Neural progenitor cell (in vitro differentiated cells): Measurements from ENCODE around the gene SGCD. TPM values are rescaled to one million over a fixed set of nuclear protein-coding genes. Genes with fewer than 3 reads are reported as not detected.

Source experiments
- DNase-seq: peaks from one replicate; pipeline ENCODE4 v3.0.0-alpha.2; 2016; ENCODE audit warnings: low spot score
- H2AFZ ChIP-seq: fragments of 200-600 bp; sonication (generic); replicated peaks from 2 replicates; pipeline ENCODE4 v1.6.1; 2016; ENCODE audit warnings: antibody characterized with exemption
- H3F3A ChIP-seq: fragments of 200-600 bp; sonication (generic); 2 replicates; pipeline ENCODE4 v1.6.1; 2016; ENCODE audit warnings: antibody characterized with exemption, low read depth
- H3K27ac ChIP-seq: fragments of 200-600 bp; sonication (generic); 2 replicates; pipeline ENCODE4 v1.5.1; 2016; ENCODE audit warnings: mild to moderate bottlenecking
- H3K27me3 ChIP-seq: fragments of 200-600 bp; sonication (generic); 2 replicates; pipeline ENCODE4 v1.6.1; 2016; ENCODE audit warnings: mild to moderate bottlenecking, moderate library complexity
- H3K36me3 ChIP-seq: fragments of 200-600 bp; sonication (generic); 2 replicates; pipeline ENCODE4 v1.5.1; 2016
- H3K4me1 ChIP-seq: fragments of 200-600 bp; sonication (generic); 2 replicates; pipeline ENCODE4 v1.6.1; 2016; ENCODE audit warnings: mixed run types
- H3K4me2 ChIP-seq: fragments of 200-600 bp; sonication (generic); 2 replicates; pipeline ENCODE4 v1.6.1; 2016
- H3K4me3 ChIP-seq: fragments of 200-600 bp; sonication (generic); 2 replicates; pipeline ENCODE4 v1.5.1; 2016
- H3K79me2 ChIP-seq: fragments of 200-600 bp; sonication (generic); 2 replicates; pipeline ENCODE4 v1.6.1; 2016; ENCODE audit warnings: low read depth
- H3K9ac ChIP-seq: fragments of 200-600 bp; sonication (generic); 2 replicates; pipeline ENCODE4 v1.6.1; 2016
- H3K9me3 ChIP-seq: fragments of 200-600 bp; sonication (generic); 2 replicates; pipeline ENCODE4 v1.5.1; 2016; ENCODE audit warnings: low read depth
- H4K20me1 ChIP-seq: fragments of 200-600 bp; sonication (generic); 2 replicates; pipeline ENCODE4 v1.6.1; 2016; ENCODE audit warnings: low read depth
- H3K27ac Mint-ChIP-seq: 3 replicates; pipeline ENCODE4 v1.8.0; 2021; ENCODE audit warnings: mixed read lengths
- H3K27me3 Mint-ChIP-seq: 2 replicates; pipeline ENCODE4 v1.8.0; 2022; ENCODE audit warnings: low read depth, mild to moderate bottlenecking, inconsistent platforms, moderate library complexity, mixed read lengths; ENCODE audit not compliant: insufficient read depth
- H3K36me3 Mint-ChIP-seq: 3 replicates; pipeline ENCODE4 v1.8.0; 2021; ENCODE audit warnings: mixed read lengths
- H3K4me1 Mint-ChIP-seq: 3 replicates; pipeline ENCODE4 v1.8.0; 2021; ENCODE audit warnings: mixed read lengths
- H3K4me3 Mint-ChIP-seq: 3 replicates; pipeline ENCODE4 v1.8.0; 2021; ENCODE audit warnings: mild to moderate bottlenecking, moderate library complexity, mixed read lengths
- H3K9me3 Mint-ChIP-seq: 3 replicates; pipeline ENCODE4 v1.8.0; 2020; ENCODE audit warnings: mixed read lengths
- EZH2 ChIP-seq: fragments of 200-600 bp; sonication (generic); IDR thresholded peaks from 2 replicates; pipeline ENCODE4 v1.6.1; 2017; ENCODE audit warnings: antibody characterized with exemption, mild to moderate bottlenecking, moderate library complexity
- EZH2phosphoT487 ChIP-seq: fragments of 200-600 bp; sonication (generic); IDR thresholded peaks from 2 replicates; pipeline ENCODE4 v1.6.1; 2017; ENCODE audit warnings: antibody characterized with exemption
- total RNA-seq: library from RNA; depleted of rRNA; stranded (reverse); fragments of >200 nt; gene quantifications from 2 replicates; pipeline ENCODE4 v1.2.3, GENCODE V29; 2015; ENCODE audit warnings: low replicate concordance
- TF ChIP-seq, protein P1 (sequence below): fragments of 200-600 bp; sonication (generic); IDR thresholded peaks from 2 replicates; pipeline ENCODE4 v1.5.1; 2017; ENCODE audit warnings: antibody characterized with exemption, mild to moderate bottlenecking

SGCD gene
- total RNA-seq, 1 donor from 2014 or later, result not detected

- no peaks in the 10 kb centered on the region for H3K9me3 ChIP-seq
- no peaks in the 10 kb centered on the region for H3K27me3 ChIP-seq
- H3K4me3 Mint-ChIP-seq, result no peak overlapping the region
- no peak overlapping the region for H3K27ac Mint-ChIP-seq
- H4K20me1 ChIP-seq, result no peaks in the 10 kb centered on the region
- H2AFZ ChIP-seq, result no peak overlapping the region
- no peak overlapping the region for H3K4me3 ChIP-seq
- no peak for TF ChIP-seq EZH2phosphoT487
- H3K4me1 Mint-ChIP-seq, result peaks cover 11% of the 10 kb centered on the region
- H3K79me2 ChIP-seq, result no peaks in the 10 kb centered on the region
- H3K4me2 ChIP-seq, result no peak overlapping the region
- H3K9me3 Mint-ChIP-seq, result no peaks in the 10 kb centered on the region
- H3K27ac ChIP-seq, result no peak overlapping the region
- DNase-seq, result no peak
- no peaks in the 10 kb centered on the region for H3K27me3 Mint-ChIP-seq
- peaks cover 4% of the 10 kb centered on the region for H3K4me1 ChIP-seq
- H3K36me3 ChIP-seq, result no peaks in the 10 kb centered on the region
- no peaks in the 10 kb centered on the region for H3K36me3 Mint-ChIP-seq
- H3F3A ChIP-seq, result no peaks in the 10 kb centered on the region
- no peak overlapping the region for H3K9ac ChIP-seq
Measured at GRCh38 chr5:156641686-156642085, 314.7 kb downstream of the SGCD start.

GRCh38 chr5:156647034-156647451 is 320.1 kb downstream of the SGCD start:
- H3K4me1 ChIP-seq, result peaks cover 12% of the 10 kb centered on the region
- no peak overlapping the region for H3K9ac ChIP-seq
- no peaks in the 10 kb centered on the region for H3F3A ChIP-seq
- Mint-ChIP-seq H3K27ac (peak overlapping the region; percentile 86), H3K4me3 (no peak overlapping the region), H3K27me3 (no peaks in the 10 kb centered on the region), H3K9me3 (no peaks in the 10 kb centered on the region), H3K36me3 (no peaks in the 10 kb centered on the region), H3K4me1 (peaks cover 23% of the 10 kb centered on the region)
- H3K79me2 ChIP-seq, result no peaks in the 10 kb centered on the region
- H4K20me1 ChIP-seq, result no peaks in the 10 kb centered on the region
- no peak overlapping the region for H3K4me3 ChIP-seq
- H3K36me3 ChIP-seq, result no peaks in the 10 kb centered on the region
- H3K27ac ChIP-seq, result no peak overlapping the region
- H2AFZ ChIP-seq, result no peak overlapping the region
- no peak overlapping the region for H3K4me2 ChIP-seq
- peak; percentile 37 for DNase-seq
- H3K9me3 ChIP-seq, result no peaks in the 10 kb centered on the region
- TF ChIP-seq, protein P1, sequence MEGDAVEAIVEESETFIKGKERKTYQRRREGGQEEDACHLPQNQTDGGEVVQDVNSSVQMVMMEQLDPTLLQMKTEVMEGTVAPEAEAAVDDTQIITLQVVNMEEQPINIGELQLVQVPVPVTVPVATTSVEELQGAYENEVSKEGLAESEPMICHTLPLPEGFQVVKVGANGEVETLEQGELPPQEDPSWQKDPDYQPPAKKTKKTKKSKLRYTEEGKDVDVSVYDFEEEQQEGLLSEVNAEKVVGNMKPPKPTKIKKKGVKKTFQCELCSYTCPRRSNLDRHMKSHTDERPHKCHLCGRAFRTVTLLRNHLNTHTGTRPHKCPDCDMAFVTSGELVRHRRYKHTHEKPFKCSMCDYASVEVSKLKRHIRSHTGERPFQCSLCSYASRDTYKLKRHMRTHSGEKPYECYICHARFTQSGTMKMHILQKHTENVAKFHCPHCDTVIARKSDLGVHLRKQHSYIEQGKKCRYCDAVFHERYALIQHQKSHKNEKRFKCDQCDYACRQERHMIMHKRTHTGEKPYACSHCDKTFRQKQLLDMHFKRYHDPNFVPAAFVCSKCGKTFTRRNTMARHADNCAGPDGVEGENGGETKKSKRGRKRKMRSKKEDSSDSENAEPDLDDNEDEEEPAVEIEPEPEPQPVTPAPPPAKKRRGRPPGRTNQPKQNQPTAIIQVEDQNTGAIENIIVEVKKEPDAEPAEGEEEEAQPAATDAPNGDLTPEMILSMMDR, result no peak
- no peak for TF ChIP-seq EZH2
- no peak for TF ChIP-seq EZH2phosphoT487
- no peaks in the 10 kb centered on the region for H3K27me3 ChIP-seq

DNA sequence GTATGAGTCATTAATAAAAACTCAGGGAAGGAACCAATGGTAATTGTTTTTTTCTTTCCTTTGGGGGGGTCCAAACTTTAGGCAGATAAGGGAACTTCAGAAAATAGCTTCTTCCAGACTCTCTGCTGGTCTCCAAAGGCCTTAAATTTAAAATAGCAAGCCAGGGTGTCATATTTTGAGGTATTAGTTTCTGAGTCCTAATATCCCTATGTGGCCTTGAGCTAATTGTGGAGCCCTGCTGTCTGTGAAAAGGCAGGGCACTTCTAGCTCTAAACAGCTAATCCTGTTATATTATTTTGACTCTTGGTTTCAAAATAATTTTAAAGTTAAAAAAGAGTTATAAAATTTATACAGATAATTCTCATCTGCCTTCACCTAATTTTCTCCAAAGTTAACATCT is 327.5 kb downstream of the SGCD start:
- Mint-ChIP-seq H3K36me3 (no peaks in the 10 kb centered on the region), H3K9me3 (no peaks in the 10 kb centered on the region), H3K4me3 (no peak overlapping the region), H3K4me1 (no peaks in the 10 kb centered on the region), H3K27ac (no peak overlapping the region), H3K27me3 (peaks cover 3% of the 10 kb centered on the region)
- Histone ChIP-seq H3K27me3 (no peaks in the 10 kb centered on the region), H3K9me3 (no peaks in the 10 kb centered on the region), H3K4me3 (no peak overlapping the region), H3K27ac (no peak overlapping the region), H3K4me2 (no peak overlapping the region), H3K9ac (no peak overlapping the region), H2AFZ (no peak overlapping the region), H3K36me3 (no peaks in the 10 kb centered on the region), H3K4me1 (no peaks in the 10 kb centered on the region), H4K20me1 (no peaks in the 10 kb centered on the region), H3K79me2 (no peaks in the 10 kb centered on the region), H3F3A (no peaks in the 10 kb centered on the region)
- no peak for DNase-seq
- TF ChIP-seq EZH2phosphoT487, result no peak
- TF ChIP-seq, protein P1, result no peak
- TF ChIP-seq EZH2, result no peak

DNA sequence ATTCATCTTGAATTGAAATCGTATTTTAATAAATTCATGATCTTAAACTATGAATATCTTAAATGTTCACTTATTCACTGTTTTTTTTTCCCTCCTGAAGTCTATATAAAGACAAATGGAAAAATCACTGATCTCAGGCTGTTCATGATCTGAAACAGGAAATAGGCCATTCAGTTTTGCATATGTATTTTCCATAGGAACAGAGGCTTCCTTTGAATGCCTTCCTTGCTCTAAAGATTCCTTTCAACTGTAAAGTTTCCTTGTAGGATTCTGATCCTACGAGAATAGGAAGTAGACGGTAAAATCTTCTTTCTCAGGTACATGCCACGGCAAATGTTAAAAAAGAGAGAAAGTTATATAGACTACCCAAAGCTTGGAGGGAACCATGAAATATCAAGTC is 328.8 kb downstream of the SGCD start:
- Mint-ChIP-seq H3K36me3 (no peaks in the 10 kb centered on the region), H3K4me1 (no peaks in the 10 kb centered on the region), H3K27me3 (peaks cover 3% of the 10 kb centered on the region), H3K27ac (no peak overlapping the region), H3K4me3 (no peak overlapping the region), H3K9me3 (no peaks in the 10 kb centered on the region)
- Histone ChIP-seq H3K9ac (no peak overlapping the region), H3K9me3 (no peaks in the 10 kb centered on the region), H3K4me2 (no peak overlapping the region), H2AFZ (peak overlapping the region; percentile 52), H3K4me3 (no peak overlapping the region), H3K4me1 (no peaks in the 10 kb centered on the region), H3K79me2 (no peaks in the 10 kb centered on the region), H3F3A (no peaks in the 10 kb centered on the region), H3K36me3 (no peaks in the 10 kb centered on the region), H3K27me3 (no peaks in the 10 kb centered on the region), H4K20me1 (no peaks in the 10 kb centered on the region), H3K27ac (no peak overlapping the region)
- TF ChIP-seq, protein P1, result no peak
- no peak for TF ChIP-seq EZH2
- no peak for TF ChIP-seq EZH2phosphoT487
- DNase-seq, result no peak
